Stimulated activated CD4-positive, alpha-beta T cell treated with anti-CD3 and anti-CD28 coated beads, Interleukin-1b, Interleukin-23, amount 100 ng/mL, for 48 hours (primary cell): ENCODE measurements around the gene SNX9.
"Not testable (repeated sequence)": the region's sequence is repeated elsewhere in the genome, so short reads cannot be mapped to it uniquely, and the experiment has no call there.

Experiments used
- DNase-seq: peaks from one replicate; pipeline ENCODE4 v3.0.0-alpha.2; 2020

Gene SNX9

DNA sequence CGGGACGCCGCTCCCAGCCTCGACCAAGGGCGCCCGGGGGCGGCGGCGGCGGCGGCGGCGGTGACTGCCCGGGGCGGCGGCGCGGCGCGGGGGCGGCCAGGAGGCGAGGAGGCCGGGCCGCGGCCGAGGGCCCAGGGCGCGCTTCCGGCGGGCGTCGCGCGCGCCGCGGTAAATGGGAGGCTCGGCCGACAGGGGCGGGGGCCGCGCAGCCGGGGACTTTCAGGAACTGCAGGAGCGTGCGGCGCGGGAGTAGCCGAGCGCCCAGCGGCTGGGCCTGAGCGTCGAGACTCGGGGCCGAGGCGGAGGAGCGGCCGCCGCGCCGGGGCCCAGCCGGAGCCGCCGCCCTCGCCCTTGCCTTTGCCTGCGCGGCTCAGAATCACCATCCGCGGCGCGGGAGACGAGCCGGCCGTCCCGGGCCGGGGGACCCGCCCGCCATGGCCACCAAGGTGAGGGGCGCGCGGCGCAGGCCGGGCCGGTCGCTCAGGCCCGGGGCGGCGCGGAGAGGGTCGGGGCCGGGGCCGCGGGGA lies at the start of gene SNX9:
Gene SNX9, plus strand, starts transcription at position 246 of the 527 bp plus-strand sequence. Its CDS starts 189 bp downstream, at position 435.
- peak; percentile 67 for DNase-seq

DNA sequence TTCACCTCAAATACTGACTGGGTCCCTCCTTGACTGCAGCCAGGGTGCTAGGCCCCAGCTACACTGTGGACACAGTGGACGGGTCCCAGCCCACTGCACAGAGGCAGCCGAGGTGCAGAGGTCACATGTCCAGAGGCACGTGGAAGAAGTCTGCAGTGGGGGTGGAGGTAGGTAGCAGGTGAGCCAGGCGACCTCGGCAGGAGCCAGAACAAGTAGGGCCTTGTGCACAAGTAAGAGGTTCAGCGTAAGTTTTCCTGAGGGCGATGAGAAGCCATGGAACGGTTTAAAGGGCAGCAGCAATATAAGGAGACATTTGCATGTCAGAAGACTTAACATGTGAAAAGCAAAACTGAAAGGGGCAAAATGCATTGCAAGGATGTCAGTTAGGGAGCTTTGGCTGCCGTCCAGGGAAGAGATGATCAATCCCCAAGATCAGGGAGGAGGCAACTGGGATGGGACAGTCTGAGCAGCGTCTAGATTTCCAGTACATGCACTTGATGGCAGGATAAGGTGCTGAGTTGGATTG lies 49.7 kb upstream of the SNX9 start:
- DNase-seq = no peak

- no peak for DNase-seq
These were observed 48.6 kb upstream of the SNX9 start for GRCh38 chr6:157774153-157775135.

GRCh38 chr6:157775376-157775775 lies 47.7 kb upstream of the SNX9 start:
- DNase-seq = no peak

DNA sequence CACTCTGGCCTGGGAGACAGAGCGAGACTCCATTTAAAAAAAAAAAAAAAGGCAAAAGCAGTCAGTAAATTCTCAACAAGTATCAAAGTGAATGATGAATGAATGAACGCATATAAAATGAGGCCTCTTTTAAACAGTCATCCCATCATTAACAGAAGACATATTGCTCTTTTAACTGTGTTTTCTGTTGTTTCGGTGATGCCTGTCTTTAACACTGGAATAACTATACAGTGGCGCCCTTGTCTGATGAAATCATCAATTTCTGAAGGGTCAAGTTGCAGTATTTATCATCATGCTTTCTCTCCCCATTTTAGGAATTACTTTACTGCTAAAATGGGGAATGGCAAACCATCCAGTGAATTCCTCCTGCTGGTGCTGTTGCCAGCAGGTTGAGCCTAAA lies 45.7 kb upstream of the SNX9 start:
- no peak for DNase-seq

GRCh38 chr6:157778719-157779118 lies 44.3 kb upstream of the SNX9 start:
- DNase-seq = no peak

GRCh38 chr6:157779705-157780604 lies 43.1 kb upstream of the SNX9 start:
- DNase-seq = no peak

GRCh38 chr6:157785636-157786035 lies 37.4 kb upstream of the SNX9 start:
- DNase-seq = no peak

DNA sequence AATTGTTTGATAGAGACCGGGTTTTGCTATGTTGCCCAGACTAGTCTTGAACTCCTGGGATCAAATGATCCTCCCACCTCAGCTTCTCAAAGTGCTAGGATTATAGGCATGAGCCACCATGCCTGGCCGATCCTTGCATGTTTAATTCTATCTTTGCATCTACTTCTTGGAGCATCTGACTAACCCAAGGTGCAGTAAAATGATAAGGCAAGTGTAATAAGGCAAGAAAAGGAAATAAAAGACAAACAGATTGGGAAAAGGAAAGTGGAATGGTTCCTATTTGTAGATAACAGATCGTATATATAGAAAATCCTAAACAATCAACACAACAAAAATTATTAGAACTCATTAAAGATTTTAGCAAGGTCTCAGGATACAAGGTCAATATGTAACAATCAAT lies 36.8 kb upstream of the SNX9 start:
- DNase-seq = no peak

DNA sequence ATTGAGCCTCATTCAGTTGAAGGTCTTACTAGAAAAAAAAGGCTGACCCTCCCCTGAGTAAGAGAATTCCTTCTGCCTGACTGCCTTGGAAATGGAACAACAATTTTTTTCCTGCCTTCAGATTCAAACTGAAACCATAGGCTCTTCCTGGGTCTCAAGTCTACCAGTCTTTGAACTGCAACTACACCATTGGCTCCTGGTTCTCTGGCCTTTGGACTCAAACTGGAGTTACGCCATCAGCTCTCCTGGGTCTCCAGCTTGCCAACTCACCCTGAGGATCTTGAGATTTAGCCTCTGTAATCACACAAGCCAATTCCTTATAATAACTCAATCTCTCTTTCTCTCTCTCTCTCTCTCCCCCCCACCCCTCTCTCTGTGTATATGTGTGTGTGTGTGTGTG lies 36.0 kb upstream of the SNX9 start:
- DNase-seq = no peak

DNA sequence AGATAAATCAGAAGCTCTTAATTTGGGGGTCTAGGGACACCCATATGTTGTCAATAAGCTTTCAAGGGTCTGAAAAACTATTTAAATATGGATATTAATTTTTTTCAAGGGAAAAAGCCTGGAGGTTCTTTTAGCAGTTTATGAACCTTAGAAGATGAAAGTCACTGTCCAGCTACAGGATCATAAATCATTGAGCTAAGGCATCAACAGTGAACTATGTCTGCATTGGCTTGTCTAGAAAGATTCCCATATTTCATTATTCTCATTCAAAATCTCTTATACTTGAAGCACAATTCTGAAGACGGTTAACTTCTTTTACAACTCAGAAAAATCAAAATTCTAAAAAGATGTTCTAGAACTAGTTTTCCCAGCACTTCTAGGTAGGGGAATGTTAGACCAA lies 34.9 kb upstream of the SNX9 start:
- no peak for DNase-seq

DNA sequence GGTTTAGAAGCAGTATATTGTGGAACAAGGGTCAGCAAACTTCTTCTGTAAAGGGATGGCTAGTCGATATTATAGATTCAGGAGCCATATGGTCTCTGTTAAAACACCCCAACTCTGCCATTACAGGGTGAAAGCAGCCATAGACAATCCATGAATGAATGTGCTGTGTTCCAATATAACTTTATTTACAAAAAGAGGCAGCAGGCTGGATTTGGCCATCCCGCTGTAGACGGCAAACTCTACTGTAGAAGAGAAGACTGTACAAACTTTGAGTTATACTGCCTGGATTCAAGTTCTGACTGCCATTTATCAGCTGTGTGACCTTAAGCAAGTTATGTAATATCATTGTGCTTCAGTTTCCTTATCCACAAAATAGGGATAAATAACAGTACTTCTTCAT lies 33.7 kb upstream of the SNX9 start:
- DNase-seq = no peak

GRCh38 chr6:157789861-157790260 lies 33.2 kb upstream of the SNX9 start:
- DNase-seq = no peak

DNA sequence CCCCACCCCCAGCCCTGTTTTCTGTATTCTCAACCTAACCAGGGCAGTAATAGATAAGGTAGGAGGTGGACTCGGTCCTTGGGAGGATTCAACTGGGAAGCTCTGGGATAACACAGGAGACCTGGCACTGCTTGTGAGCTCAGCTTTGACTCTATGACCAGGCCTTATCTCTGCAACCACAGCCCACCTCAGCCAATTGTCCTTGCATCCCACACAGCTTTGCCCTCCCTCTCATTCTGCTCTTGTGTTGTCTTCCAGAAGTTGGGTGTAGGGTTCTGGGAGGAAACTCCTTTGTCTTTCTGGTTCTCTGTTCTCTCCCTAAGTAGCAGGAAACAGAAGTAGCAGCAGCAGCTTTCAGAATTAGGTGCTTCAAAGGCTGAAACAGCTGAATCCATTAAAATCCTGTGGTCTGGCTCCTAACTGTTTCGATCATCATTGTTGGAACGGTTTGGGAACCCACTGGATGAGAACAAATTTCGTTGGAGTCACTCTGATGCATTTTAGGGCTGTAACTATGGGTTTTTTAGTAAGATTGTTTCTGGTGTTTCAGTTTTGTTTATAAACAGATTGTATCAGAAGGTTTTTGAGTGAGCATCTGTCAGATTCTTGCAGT lies 32.4 kb upstream of the SNX9 start:
- DNase-seq = no peak

GRCh38 chr6:157791450-157791849 lies 31.6 kb upstream of the SNX9 start:
- DNase-seq = no peak

DNA sequence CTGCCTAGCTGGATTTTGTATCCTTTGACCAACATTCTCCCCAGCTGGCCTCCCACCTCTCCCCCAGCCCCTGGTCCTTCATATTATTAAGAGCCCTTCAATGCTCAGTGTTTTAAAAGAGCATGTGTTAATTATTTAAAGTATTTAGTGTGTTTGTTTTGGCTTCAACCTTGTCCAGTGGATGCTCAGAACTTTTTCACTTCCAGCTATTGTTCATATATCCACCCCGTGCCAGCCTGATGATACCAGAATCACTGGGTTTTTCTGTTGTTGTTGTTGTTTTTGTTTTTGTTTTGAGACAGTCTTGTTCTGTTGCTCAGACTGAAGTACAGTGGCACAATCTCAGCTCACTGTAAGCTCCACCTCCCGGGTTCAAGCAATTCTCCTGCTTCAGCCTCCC lies 30.4 kb upstream of the SNX9 start:
- no peak for DNase-seq

DNA sequence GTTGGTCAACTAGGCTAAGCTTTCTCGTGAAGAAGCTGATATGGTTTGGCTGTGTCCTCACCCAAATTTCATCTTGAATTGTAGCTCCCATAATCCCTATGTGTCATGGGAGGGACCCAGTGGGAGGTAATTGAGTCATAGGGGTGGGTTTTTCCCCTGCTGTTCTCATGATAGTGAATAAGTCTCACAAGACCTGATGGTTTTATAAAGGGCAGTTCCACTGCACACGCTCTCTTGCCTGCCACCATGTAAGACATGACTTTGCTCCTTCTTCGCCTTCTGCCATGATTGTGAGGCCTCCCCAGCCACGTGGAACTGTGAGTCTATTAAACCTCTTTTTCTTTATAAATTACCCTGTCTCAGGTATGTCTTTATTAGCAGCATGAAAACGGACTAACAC lies 29.0 kb upstream of the SNX9 start:
- DNase-seq = not testable (repeated sequence)

GRCh38 chr6:157795841-157796240 lies 27.2 kb upstream of the SNX9 start:
- DNase-seq = no peak

- peak; percentile 30 for DNase-seq
These were observed 24.2 kb upstream of the SNX9 start for GRCh38 chr6:157798851-157799250.

GRCh38 chr6:157799561-157799960 lies 23.5 kb upstream of the SNX9 start:
- not testable (repeated sequence) for DNase-seq

GRCh38 chr6:157800420-157801237 lies 22.4 kb upstream of the SNX9 start:
- DNase-seq = peak; percentile 35
